Measurements from ENCODE around the gene TMEM218. TPM values are rescaled to one million over a fixed set of nuclear protein-coding genes. Genes with fewer than 3 reads are reported as not detected.

Gene TMEM218
- total RNA-seq (9.7 TPM), polyA plus RNA-seq (10 to 100 TPM; 34.4 to 42.8 (median 41.2) TPM)

GRCh38 chr11:125111343-125112207 lies at the start of gene TMEM218:
Gene TMEM218, minus strand, starts transcription at chr11:125111626. Its CDS starts 9,385 bp downstream, at chr11:125102241.
- Mint-ChIP-seq H3K36me3 (peaks cover 4% of the 10 kb centered on the region), H3K27ac (peak within 1 kb of the TSS; percentile 94 to 100 (median 96)), H3K27me3 (peaks cover 6% of the 10 kb centered on the region), H3K4me3 (peak within 1 kb of the TSS; percentile 89 to 99 (median 96)), H3K9me3 (peaks cover 0 to 5% (median 0%) of the 10 kb centered on the region in 7 donors), H3K4me1 (peaks cover 13 to 24% (median 17%) of the 10 kb centered on the region in 4 donors)
- ATAC-seq (ENCODE audit: low read depth in 2 of 2): peak; percentile 96 to 97
- peak; percentile 94 to 99 (median 96) for DNase-seq
- Histone ChIP-seq H3K4me3 (ENCODE audit: low read depth, low read length) (peak within 1 kb of the TSS; percentile 96), H3K36me3 (ENCODE audit: control insufficient read depth, insufficient read depth, low read length) (no peaks in the 10 kb centered on the region), H3K27me3 (ENCODE audit: control insufficient read depth, insufficient read depth, low read length) (no peaks in the 10 kb centered on the region), H3K27ac (ENCODE audit: insufficient read depth, low read length, poor library complexity, severe bottlenecking) (peak within 1 kb of the TSS; percentile 79), H3K9me3 (ENCODE audit: control insufficient read depth in 2 of 2, low read length in 2 of 2) (no peaks in the 10 kb centered on the region), H3K4me1 (ENCODE audit: control insufficient read depth, insufficient read depth, low read length, poor library complexity, severe bottlenecking) (peaks cover 14% of the 10 kb centered on the region)

GRCh38 chr11:125157953-125158680 lies 46.7 kb upstream of the TMEM218 start:
- H3K9me3 ChIP-seq (ENCODE audit: control insufficient read depth in 2 of 2, low read length in 2 of 2): no peaks in the 10 kb centered on the region
- ATAC-seq (ENCODE audit: low read depth in 2 of 2): no peak
- Mint-ChIP-seq H3K4me3 (no peak overlapping the region), H3K4me1 (no peaks in the 10 kb centered on the region), H3K9me3 (peaks cover 0 to 4% (median 0%) of the 10 kb centered on the region in 7 donors), H3K36me3 (no peaks in the 10 kb centered on the region), H3K27me3 (peaks cover 49% of the 10 kb centered on the region), H3K27ac (no peak overlapping the region)
- H3K4me1 ChIP-seq (ENCODE audit: control insufficient read depth, insufficient read depth, low read length, poor library complexity, severe bottlenecking): no peaks in the 10 kb centered on the region
- no peak for DNase-seq
- no peak overlapping the region for H3K27ac ChIP-seq (ENCODE audit: insufficient read depth, low read length, poor library complexity, severe bottlenecking)
- no peaks in the 10 kb centered on the region for H3K36me3 ChIP-seq (ENCODE audit: control insufficient read depth, insufficient read depth, low read length)
- H3K27me3 ChIP-seq (ENCODE audit: control insufficient read depth, insufficient read depth, low read length): peaks cover 25% of the 10 kb centered on the region
- H3K4me3 ChIP-seq (ENCODE audit: low read depth, low read length): no peak overlapping the region

GRCh38 chr11:125157118-125157733 lies 45.8 kb upstream of the TMEM218 start:
- no peaks in the 10 kb centered on the region for H3K4me1 ChIP-seq (ENCODE audit: control insufficient read depth, insufficient read depth, low read length, poor library complexity, severe bottlenecking)
- H3K4me1 Mint-ChIP-seq: no peaks in the 10 kb centered on the region
- H3K27me3 Mint-ChIP-seq: peaks cover 40% of the 10 kb centered on the region
- H3K9me3 ChIP-seq (ENCODE audit: control insufficient read depth in 2 of 2, low read length in 2 of 2): no peaks in the 10 kb centered on the region
- H3K9me3 Mint-ChIP-seq: peaks cover 0 to 4% (median 0%) of the 10 kb centered on the region in 7 donors
- H3K36me3 Mint-ChIP-seq: no peaks in the 10 kb centered on the region
- no peak overlapping the region for H3K4me3 Mint-ChIP-seq
- no peak for ATAC-seq (ENCODE audit: low read depth in 2 of 2)
- H3K4me3 ChIP-seq (ENCODE audit: low read depth, low read length): no peak overlapping the region
- H3K27ac Mint-ChIP-seq: no peak overlapping the region
- no peaks in the 10 kb centered on the region for H3K36me3 ChIP-seq (ENCODE audit: control insufficient read depth, insufficient read depth, low read length)
- no peak overlapping the region for H3K27ac ChIP-seq (ENCODE audit: insufficient read depth, low read length, poor library complexity, severe bottlenecking)
- DNase-seq: no peak
- peaks cover 21% of the 10 kb centered on the region for H3K27me3 ChIP-seq (ENCODE audit: control insufficient read depth, insufficient read depth, low read length)

- H3K9me3 Mint-ChIP-seq: peaks cover 0 to 4% (median 0%) of the 10 kb centered on the region in 7 donors
- Histone ChIP-seq H3K36me3 (ENCODE audit: control insufficient read depth, insufficient read depth, low read length) (no peaks in the 10 kb centered on the region), H3K27me3 (ENCODE audit: control insufficient read depth, insufficient read depth, low read length) (peaks cover 16% of the 10 kb centered on the region), H3K27ac (ENCODE audit: insufficient read depth, low read length, poor library complexity, severe bottlenecking) (no peak overlapping the region), H3K9me3 (ENCODE audit: control insufficient read depth in 2 of 2, low read length in 2 of 2) (no peaks in the 10 kb centered on the region), H3K4me3 (ENCODE audit: low read depth, low read length) (no peak overlapping the region), H3K4me1 (ENCODE audit: control insufficient read depth, insufficient read depth, low read length, poor library complexity, severe bottlenecking) (no peaks in the 10 kb centered on the region)
- H3K27ac Mint-ChIP-seq: no peak overlapping the region
- peaks cover 36% of the 10 kb centered on the region for H3K27me3 Mint-ChIP-seq
- H3K4me1 Mint-ChIP-seq: no peaks in the 10 kb centered on the region
- no peak overlapping the region for H3K4me3 Mint-ChIP-seq
- ATAC-seq (ENCODE audit: low read depth in 2 of 2) (no peak), DNase-seq (no peak)
- H3K36me3 Mint-ChIP-seq: no peaks in the 10 kb centered on the region
Observed at GRCh38 chr11:125156346-125157117, 45.1 kb upstream of the TMEM218 start.

- no peaks in the 10 kb centered on the region for H3K36me3 ChIP-seq (ENCODE audit: control insufficient read depth, insufficient read depth, low read length)
- Mint-ChIP-seq H3K36me3 (no peaks in the 10 kb centered on the region), H3K27ac (no peak overlapping the region), H3K4me3 (no peak overlapping the region), H3K9me3 (peaks cover 0 to 4% (median 0%) of the 10 kb centered on the region in 7 donors), H3K27me3 (peaks cover 29% of the 10 kb centered on the region), H3K4me1 (no peaks in the 10 kb centered on the region)
- H3K27ac ChIP-seq (ENCODE audit: insufficient read depth, low read length, poor library complexity, severe bottlenecking): no peak overlapping the region
- no peak for DNase-seq
- no peaks in the 10 kb centered on the region for H3K9me3 ChIP-seq (ENCODE audit: control insufficient read depth in 2 of 2, low read length in 2 of 2)
- no peak for ATAC-seq (ENCODE audit: low read depth in 2 of 2)
- peaks cover 13% of the 10 kb centered on the region for H3K27me3 ChIP-seq (ENCODE audit: control insufficient read depth, insufficient read depth, low read length)
- H3K4me1 ChIP-seq (ENCODE audit: control insufficient read depth, insufficient read depth, low read length, poor library complexity, severe bottlenecking): no peaks in the 10 kb centered on the region
- no peak overlapping the region for H3K4me3 ChIP-seq (ENCODE audit: low read depth, low read length)
Observed at GRCh38 chr11:125155767-125156166, 44.3 kb upstream of the TMEM218 start.

GRCh38 chr11:125155100-125155444 lies 43.6 kb upstream of the TMEM218 start:
- H3K27me3 Mint-ChIP-seq: peaks cover 22% of the 10 kb centered on the region
- H3K27ac Mint-ChIP-seq: peak overlapping the region in 1 of 3 donors; percentile 22
- Histone ChIP-seq H3K4me1 (ENCODE audit: control insufficient read depth, insufficient read depth, low read length, poor library complexity, severe bottlenecking) (no peaks in the 10 kb centered on the region), H3K27me3 (ENCODE audit: control insufficient read depth, insufficient read depth, low read length) (peaks cover 12% of the 10 kb centered on the region), H3K36me3 (ENCODE audit: control insufficient read depth, insufficient read depth, low read length) (no peaks in the 10 kb centered on the region), H3K4me3 (ENCODE audit: low read depth, low read length) (no peak overlapping the region), H3K9me3 (ENCODE audit: control insufficient read depth in 2 of 2, low read length in 2 of 2) (no peaks in the 10 kb centered on the region), H3K27ac (ENCODE audit: insufficient read depth, low read length, poor library complexity, severe bottlenecking) (no peak overlapping the region)
- no peaks in the 10 kb centered on the region for H3K4me1 Mint-ChIP-seq
- no peaks in the 10 kb centered on the region for H3K36me3 Mint-ChIP-seq
- no peak overlapping the region for H3K4me3 Mint-ChIP-seq
- ATAC-seq (ENCODE audit: low read depth in 2 of 2) (no peak), DNase-seq (no peak)
- peaks cover 0 to 4% (median 0%) of the 10 kb centered on the region in 7 donors for H3K9me3 Mint-ChIP-seq
